Measurements from ENCODE around the gene OPTC.
"Not testable (repeated sequence)": the region's sequence is repeated elsewhere in the genome, so short reads cannot be mapped to it uniquely, and the experiment has no call there.

Gene OPTC

DNA sequence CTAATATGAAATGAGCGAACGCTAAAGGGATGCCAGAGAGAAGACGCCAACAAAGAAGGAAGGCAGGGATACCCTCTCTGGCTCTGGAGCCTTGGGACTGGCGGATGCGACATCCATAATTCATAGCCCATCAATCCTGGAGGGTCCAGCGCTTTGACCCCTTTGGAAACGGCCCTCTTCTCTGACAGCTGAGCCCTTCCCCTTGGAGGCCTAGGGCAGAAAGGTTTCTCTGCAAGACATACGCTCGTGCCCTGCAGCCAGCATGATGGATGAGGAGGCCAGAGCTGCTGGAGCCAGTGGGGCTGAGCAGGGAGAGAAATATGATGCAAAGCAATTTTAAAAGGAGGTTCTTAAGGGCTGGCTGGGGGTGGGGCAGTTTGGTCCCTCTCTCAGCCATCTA, 22.2 kb downstream of the OPTC start:
- DNase-seq (ENCODE audit: insufficient read length, low spot score) (no peak), FAIRE-seq (no peak)
- TF ChIP-seq, protein P1, sequence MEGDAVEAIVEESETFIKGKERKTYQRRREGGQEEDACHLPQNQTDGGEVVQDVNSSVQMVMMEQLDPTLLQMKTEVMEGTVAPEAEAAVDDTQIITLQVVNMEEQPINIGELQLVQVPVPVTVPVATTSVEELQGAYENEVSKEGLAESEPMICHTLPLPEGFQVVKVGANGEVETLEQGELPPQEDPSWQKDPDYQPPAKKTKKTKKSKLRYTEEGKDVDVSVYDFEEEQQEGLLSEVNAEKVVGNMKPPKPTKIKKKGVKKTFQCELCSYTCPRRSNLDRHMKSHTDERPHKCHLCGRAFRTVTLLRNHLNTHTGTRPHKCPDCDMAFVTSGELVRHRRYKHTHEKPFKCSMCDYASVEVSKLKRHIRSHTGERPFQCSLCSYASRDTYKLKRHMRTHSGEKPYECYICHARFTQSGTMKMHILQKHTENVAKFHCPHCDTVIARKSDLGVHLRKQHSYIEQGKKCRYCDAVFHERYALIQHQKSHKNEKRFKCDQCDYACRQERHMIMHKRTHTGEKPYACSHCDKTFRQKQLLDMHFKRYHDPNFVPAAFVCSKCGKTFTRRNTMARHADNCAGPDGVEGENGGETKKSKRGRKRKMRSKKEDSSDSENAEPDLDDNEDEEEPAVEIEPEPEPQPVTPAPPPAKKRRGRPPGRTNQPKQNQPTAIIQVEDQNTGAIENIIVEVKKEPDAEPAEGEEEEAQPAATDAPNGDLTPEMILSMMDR (IDR thresholded peaks at IDR 0.05; ENCODE audit: insufficient read depth, missing control alignments), result no peak

- DNase-seq (ENCODE audit: insufficient read length, low spot score), result no peak
- FAIRE-seq, result no peak
- TF ChIP-seq, protein P1 (IDR thresholded peaks at IDR 0.05; ENCODE audit: insufficient read depth, missing control alignments), result no peak
Observed at GRCh38 chr1:203516906-203517305, 23.0 kb downstream of the OPTC start.

- DNase-seq (ENCODE audit: insufficient read length, low spot score) (no peak), FAIRE-seq (no peak)
- TF ChIP-seq, protein P1 (IDR thresholded peaks at IDR 0.05; ENCODE audit: insufficient read depth, missing control alignments), result no peak
Observed at GRCh38 chr1:203517426-203518110, 23.6 kb downstream of the OPTC start.

- DNase-seq (ENCODE audit: insufficient read length, low spot score); FAIRE-seq: not testable (repeated sequence)
Observed at GRCh38 chr1:203518139-203518538, 24.2 kb downstream of the OPTC start.

GRCh38 chr1:203518541-203518940, 24.6 kb downstream of the OPTC start:
- TF ChIP-seq, protein P1 (IDR thresholded peaks at IDR 0.05; ENCODE audit: insufficient read depth, missing control alignments), result no peak
- DNase-seq (ENCODE audit: insufficient read length, low spot score), result no peak
- FAIRE-seq, result no peak

GRCh38 chr1:203519053-203519840, 25.3 kb downstream of the OPTC start:
- TF ChIP-seq, protein P1 (IDR thresholded peaks at IDR 0.05; ENCODE audit: insufficient read depth, missing control alignments), result no peak
- FAIRE-seq, result no peak
- no peak for DNase-seq (ENCODE audit: insufficient read length, low spot score)

DNA sequence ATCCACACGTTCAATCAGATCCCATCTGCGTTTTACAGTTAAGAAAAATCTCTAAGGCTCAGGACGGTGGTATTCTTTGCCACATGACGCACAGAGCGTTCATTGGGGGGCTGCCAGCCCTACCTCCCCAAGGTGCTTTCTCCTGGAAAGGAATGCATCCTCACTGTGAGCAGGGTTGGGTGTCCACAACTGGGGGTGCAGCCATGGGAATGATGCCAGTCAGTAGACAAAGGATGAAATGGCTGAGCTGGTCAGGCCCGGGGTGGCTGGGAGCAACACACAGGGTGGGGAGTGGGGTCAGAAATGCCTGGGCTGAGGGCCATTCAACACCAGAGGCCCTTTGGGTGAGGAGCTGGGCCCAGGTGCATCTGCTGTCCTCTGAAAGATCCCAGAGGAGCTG, 25.9 kb downstream of the OPTC start:
- DNase-seq (ENCODE audit: insufficient read length, low spot score) (no peak), FAIRE-seq (no peak)
- TF ChIP-seq, protein P1 (IDR thresholded peaks at IDR 0.05; ENCODE audit: insufficient read depth, missing control alignments), result no peak
